Smooth muscle cell (in vitro differentiated cells): ENCODE measurements around the gene BTBD16. TPM values are rescaled to one million over a fixed set of nuclear protein-coding genes. Genes with fewer than 3 reads are reported as not detected.

Source experiments
- DNase-seq: peaks from one replicate; lab custom pipeline; 2025; ENCODE audit not compliant: unreplicated experiment; lab: John Stamatoyannopoulos, UW
- H2AFZ ChIP-seq: fragments of 200-600 bp; sonication (generic); 2 replicates; pipeline ENCODE4 v1.6.0; 2016; ENCODE audit warnings: antibody characterized with exemption, low read depth, mild to moderate bottlenecking
- H3F3A ChIP-seq: fragments of 200-600 bp; sonication (generic); 2 replicates; pipeline ENCODE4 v1.6.0; 2017; ENCODE audit warnings: antibody characterized with exemption, low read depth
- H3K27ac ChIP-seq: fragments of 200-600 bp; sonication (generic); 2 replicates; pipeline ENCODE4 v1.5.1; 2016; ENCODE audit warnings: low read depth, mild to moderate bottlenecking
- H3K27me3 ChIP-seq: fragments of 200-600 bp; sonication (generic); 2 replicates; pipeline ENCODE4 v1.6.1; 2016; ENCODE audit warnings: low read depth, mild to moderate bottlenecking
- H3K36me3 ChIP-seq: fragments of 200-600 bp; sonication (generic); 2 replicates; pipeline ENCODE4 v1.5.1; 2016; ENCODE audit warnings: low read depth
- H3K4me1 ChIP-seq: fragments of 200-600 bp; sonication (generic); 2 replicates; pipeline ENCODE4 v1.5.1; 2016; ENCODE audit warnings: low read depth
- H3K4me2 ChIP-seq: fragments of 200-600 bp; sonication (generic); 2 replicates; pipeline ENCODE4 v1.6.0; 2016; ENCODE audit warnings: mild to moderate bottlenecking
- H3K4me3 ChIP-seq: fragments of 200-600 bp; sonication (generic); 2 replicates; pipeline ENCODE4 v1.5.1; 2016; ENCODE audit warnings: mild to moderate bottlenecking
- H3K79me2 ChIP-seq: fragments of 200-600 bp; sonication (generic); 2 replicates; pipeline ENCODE4 v1.6.0; 2016; ENCODE audit warnings: low read depth, mild to moderate bottlenecking
- H3K9ac ChIP-seq: fragments of 200-600 bp; sonication (generic); 2 replicates; pipeline ENCODE4 v1.6.0; 2016; ENCODE audit warnings: low read depth
- H3K9me3 ChIP-seq: fragments of 200-600 bp; sonication (generic); replicated peaks from 2 replicates; pipeline ENCODE4 v1.5.1; 2016; ENCODE audit warnings: low read depth
- H4K20me1 ChIP-seq: fragments of 200-600 bp; sonication (generic); 2 replicates; pipeline ENCODE4 v1.6.0; 2016; ENCODE audit warnings: low read depth
- WGBS: methylation state at CpG from one replicate; pipeline ENCODE4 v1.1.7; 2016; ENCODE audit warnings: low lambda C conversion rate; 5-methylcytosine and 5-hydroxymethylcytosine counted together
- polyA plus RNA-seq: library from polyadenylated mRNA; unstranded; fragments of >200 nt; fragmentation: Nextera tagmentation; extraction: Ambion mirVana; gene quantifications from 2 replicates; pipeline ENCODE4 v1.2.1, GENCODE V29; 2016
- total RNA-seq: library from RNA; depleted of rRNA; stranded (reverse); fragments of >200 nt; gene quantifications from 2 replicates; pipeline ENCODE4 v1.2.3, GENCODE V29; 2014
- TF ChIP-seq, protein P1 (sequence below): fragments of 200-600 bp; sonication (generic); IDR thresholded peaks from 2 replicates; pipeline ENCODE4 v1.5.1; 2017; ENCODE audit warnings: borderline replicate concordance, mild to moderate bottlenecking, antibody characterized with exemption; ENCODE audit not compliant: insufficient read depth, poor library complexity, severe bottlenecking

BTBD16 gene
- total and polyA plus RNA-seq, 2 experiments from 2014 or later, result not detected

DNA sequence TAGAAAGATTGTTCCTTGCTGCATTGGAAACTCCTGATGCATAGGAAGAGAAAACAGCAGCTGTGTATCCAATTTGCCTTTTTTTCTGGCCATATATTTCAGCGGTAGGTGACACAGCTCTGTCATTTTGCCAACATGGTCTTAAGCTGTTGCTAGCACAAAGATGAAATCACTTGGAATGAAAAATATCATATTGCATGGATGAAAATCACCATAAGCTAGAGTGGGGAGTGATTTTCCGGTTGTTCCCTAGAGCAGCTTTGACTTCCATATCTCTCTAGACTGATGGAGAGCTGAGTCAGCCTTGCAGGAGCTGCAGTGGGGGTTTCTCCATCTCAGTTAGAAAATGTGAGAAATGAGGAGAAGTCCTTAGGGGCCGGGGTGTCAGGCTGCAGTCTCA lies 38.3 kb upstream of the BTBD16 start:
- H2AFZ ChIP-seq, result no peak overlapping the region
- no peaks in the 10 kb centered on the region for H3K79me2 ChIP-seq
- WGBS, result 74% methylated on average over 3 of the region's 3 CpGs
- no peaks in the 10 kb centered on the region for H3F3A ChIP-seq
- H3K4me2 ChIP-seq, result peak overlapping the region; percentile 20
- H3K4me3 ChIP-seq, result no peak overlapping the region
- no peak for DNase-seq
- no peaks in the 10 kb centered on the region for H3K27me3 ChIP-seq
- no peak overlapping the region for H3K9ac ChIP-seq
- no peaks in the 10 kb centered on the region for H3K36me3 ChIP-seq
- TF ChIP-seq, protein P1, sequence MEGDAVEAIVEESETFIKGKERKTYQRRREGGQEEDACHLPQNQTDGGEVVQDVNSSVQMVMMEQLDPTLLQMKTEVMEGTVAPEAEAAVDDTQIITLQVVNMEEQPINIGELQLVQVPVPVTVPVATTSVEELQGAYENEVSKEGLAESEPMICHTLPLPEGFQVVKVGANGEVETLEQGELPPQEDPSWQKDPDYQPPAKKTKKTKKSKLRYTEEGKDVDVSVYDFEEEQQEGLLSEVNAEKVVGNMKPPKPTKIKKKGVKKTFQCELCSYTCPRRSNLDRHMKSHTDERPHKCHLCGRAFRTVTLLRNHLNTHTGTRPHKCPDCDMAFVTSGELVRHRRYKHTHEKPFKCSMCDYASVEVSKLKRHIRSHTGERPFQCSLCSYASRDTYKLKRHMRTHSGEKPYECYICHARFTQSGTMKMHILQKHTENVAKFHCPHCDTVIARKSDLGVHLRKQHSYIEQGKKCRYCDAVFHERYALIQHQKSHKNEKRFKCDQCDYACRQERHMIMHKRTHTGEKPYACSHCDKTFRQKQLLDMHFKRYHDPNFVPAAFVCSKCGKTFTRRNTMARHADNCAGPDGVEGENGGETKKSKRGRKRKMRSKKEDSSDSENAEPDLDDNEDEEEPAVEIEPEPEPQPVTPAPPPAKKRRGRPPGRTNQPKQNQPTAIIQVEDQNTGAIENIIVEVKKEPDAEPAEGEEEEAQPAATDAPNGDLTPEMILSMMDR, result no peak
- no peaks in the 10 kb centered on the region for H3K4me1 ChIP-seq
- H3K9me3 ChIP-seq, result no peaks in the 10 kb centered on the region
- H4K20me1 ChIP-seq, result no peaks in the 10 kb centered on the region
- no peak overlapping the region for H3K27ac ChIP-seq

- H3K4me1 ChIP-seq, result no peaks in the 10 kb centered on the region
- H3K36me3 ChIP-seq, result no peaks in the 10 kb centered on the region
- H3K79me2 ChIP-seq, result no peaks in the 10 kb centered on the region
- H2AFZ ChIP-seq, result no peak overlapping the region
- no peaks in the 10 kb centered on the region for H3K27me3 ChIP-seq
- H4K20me1 ChIP-seq, result no peaks in the 10 kb centered on the region
- no peak overlapping the region for H3K9ac ChIP-seq
- H3K4me3 ChIP-seq, result no peak overlapping the region
- H3F3A ChIP-seq, result no peaks in the 10 kb centered on the region
- no peak overlapping the region for H3K27ac ChIP-seq
- H3K4me2 ChIP-seq, result no peak overlapping the region
- WGBS, result 96% methylated on average over 11 of the region's 11 CpGs
- TF ChIP-seq, protein P1, result no peak
- no peak for DNase-seq
- no peaks in the 10 kb centered on the region for H3K9me3 ChIP-seq
Measured at GRCh38 chr10:122233857-122234348, 37.2 kb upstream of the BTBD16 start.

DNA sequence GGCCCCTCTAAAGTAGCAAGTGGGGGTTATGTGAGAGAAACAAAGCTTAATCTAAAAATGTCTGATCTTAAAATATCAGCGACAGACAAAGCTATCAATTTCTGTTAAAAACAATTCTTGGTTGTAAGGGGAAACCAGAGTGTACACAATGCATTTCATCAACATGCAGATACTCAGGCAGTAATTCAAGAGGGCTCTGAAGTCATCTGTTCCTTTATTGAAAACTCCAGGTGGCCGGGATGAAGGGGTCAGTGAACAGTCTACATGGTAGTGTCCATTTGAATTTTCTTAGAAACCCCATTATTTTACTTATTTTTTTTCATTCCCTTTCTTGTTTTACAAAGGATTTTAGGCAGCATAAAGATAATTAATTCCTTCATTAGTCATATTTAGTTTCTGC lies 36.7 kb upstream of the BTBD16 start:
- TF ChIP-seq, protein P1, result no peak
- Histone ChIP-seq H3F3A (no peaks in the 10 kb centered on the region), H3K27me3 (no peaks in the 10 kb centered on the region), H3K9ac (no peak overlapping the region), H3K79me2 (no peaks in the 10 kb centered on the region), H3K9me3 (no peaks in the 10 kb centered on the region), H3K27ac (no peak overlapping the region), H4K20me1 (no peaks in the 10 kb centered on the region), H3K36me3 (no peaks in the 10 kb centered on the region), H3K4me1 (no peaks in the 10 kb centered on the region), H3K4me3 (no peak overlapping the region), H3K4me2 (no peak overlapping the region), H2AFZ (no peak overlapping the region)
- 95% methylated on average over 2 of the region's 2 CpGs for WGBS
- DNase-seq, result no peak

DNA sequence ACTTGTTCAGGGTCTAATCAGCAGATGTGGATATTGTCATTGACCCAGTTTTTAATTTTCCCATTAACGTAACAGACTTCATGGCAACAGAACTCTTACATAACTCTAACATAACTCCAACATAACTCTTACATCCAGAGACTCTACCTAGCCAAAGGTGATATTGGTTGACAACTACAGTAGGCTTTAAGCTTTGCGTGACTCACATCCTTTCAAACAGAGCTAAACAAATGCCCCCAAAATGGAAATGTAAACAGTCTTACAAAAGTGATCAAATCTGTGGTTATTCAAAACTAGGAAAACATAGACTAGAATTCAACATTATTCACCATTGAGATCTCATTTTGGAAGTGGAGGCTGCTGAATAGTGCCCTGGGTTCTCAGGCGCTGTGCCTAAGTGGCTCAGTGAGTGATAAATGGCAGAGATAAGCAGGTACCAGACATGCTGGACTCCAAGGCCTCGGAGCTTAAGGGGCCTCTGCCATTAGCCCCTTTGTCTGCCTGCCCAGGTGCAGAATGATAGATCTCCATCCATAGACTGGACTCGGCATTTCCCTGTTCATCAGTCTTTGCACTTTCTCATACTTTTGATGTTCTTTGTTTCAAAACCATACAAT lies 34.3 kb upstream of the BTBD16 start:
- H2AFZ ChIP-seq, result no peak overlapping the region
- TF ChIP-seq, protein P1, result no peak

More for the DNA sequence above, 34.3 kb upstream of the BTBD16 start:
- Histone ChIP-seq H3K27me3 (no peaks in the 10 kb centered on the region), H3K4me1 (no peaks in the 10 kb centered on the region), H3K9ac (no peak overlapping the region), H3K79me2 (no peaks in the 10 kb centered on the region), H3K27ac (no peak overlapping the region), H3F3A (no peaks in the 10 kb centered on the region), H4K20me1 (no peaks in the 10 kb centered on the region), H3K4me3 (no peak overlapping the region), H3K36me3 (no peaks in the 10 kb centered on the region), H3K9me3 (no peaks in the 10 kb centered on the region), H3K4me2 (no peak overlapping the region)
- 73% methylated on average over 5 of the region's 5 CpGs for WGBS
- no peak for DNase-seq
